GM10248 (cell line): ENCODE results near the gene SYNGR4.

Experiments
- CTCF ChIA-PET: fragments of 300-600 bp; sonication (Branson Sonifier 250); formaldehyde crosslinking; extraction: SDS; loops from one replicate; lab custom pipeline; 2021; ENCODE audit warnings: antibody characterized with exemption; lab: Yijun Ruan, JAX
- POLR2A ChIA-PET: fragments of 350-650 bp; sonication (Branson Sonifier 250); formaldehyde crosslinking; extraction: SDS; loops from one replicate; lab custom pipeline; 2020; ENCODE audit warnings: antibody characterized with exemption; lab: Yijun Ruan, JAX
- DNase-seq: peaks from one replicate; pipeline ENCODE4 v3.0.0; 2012; ENCODE audit errors: extremely low spot score
- TF ChIP-seq, protein P1 (sequence below): IDR thresholded peaks from 2 replicates; pipeline ENCODE4 v1.5.1; 2012; ENCODE audit warnings: mild to moderate bottlenecking, low read depth; ENCODE audit errors: extremely low read depth, missing control alignments, control extremely low read depth

The SYNGR4 gene

DNA sequence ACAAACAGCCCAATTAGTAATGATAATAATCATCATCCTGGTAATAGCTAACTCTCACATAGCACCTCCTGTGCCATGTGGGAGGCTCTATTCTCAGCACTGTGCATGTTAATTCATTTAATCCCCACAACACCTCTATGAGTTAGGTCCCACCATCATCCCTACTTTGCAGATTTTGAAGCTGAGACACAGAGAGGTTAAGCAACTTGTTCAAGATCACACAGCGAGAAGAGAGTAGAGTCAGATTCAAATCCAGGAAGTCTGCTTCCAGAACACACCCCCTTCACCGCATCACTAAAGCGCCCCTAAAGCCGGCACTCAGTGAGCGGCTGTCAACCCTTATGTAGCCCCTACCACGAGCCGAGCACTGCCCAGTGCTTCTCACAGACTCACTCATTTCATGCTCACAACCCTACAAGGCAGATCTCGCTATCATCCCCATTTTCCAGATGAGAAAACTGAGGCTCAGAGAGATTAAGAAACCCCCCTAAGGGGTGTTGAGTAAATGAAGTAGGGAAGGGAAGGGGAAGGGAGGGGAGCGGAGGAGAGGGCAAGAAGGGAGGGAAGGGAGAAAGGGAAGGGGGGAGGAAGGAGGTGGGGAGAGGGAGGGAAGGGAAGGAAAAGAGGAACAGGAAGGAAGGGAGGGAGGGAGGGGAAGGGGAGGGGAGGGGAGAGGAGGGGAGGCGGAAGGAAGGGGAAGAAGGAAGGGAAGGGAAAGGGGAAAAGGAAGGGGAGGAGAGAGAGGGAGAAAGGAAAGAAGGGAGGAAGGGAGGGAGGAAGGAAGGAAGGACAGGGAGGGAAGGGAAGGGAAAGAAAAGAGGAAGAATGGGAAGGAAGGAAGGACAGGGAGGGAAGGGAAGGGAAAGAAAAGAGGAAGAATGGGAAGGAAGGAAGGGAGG, 22.4 kb upstream of the SYNGR4 start:
- no peak for DNase-seq
- ChIA-PET CTCF (interaction anchor here (0.7 to 3.2 kb wide), 5 partner anchors 8 to 246 kb away, joined by 3 to 9 read pairs (median 4); no protein-coding TSS in a partner anchor), POLR2A (no interaction called here)
- TF ChIP-seq, protein P1, sequence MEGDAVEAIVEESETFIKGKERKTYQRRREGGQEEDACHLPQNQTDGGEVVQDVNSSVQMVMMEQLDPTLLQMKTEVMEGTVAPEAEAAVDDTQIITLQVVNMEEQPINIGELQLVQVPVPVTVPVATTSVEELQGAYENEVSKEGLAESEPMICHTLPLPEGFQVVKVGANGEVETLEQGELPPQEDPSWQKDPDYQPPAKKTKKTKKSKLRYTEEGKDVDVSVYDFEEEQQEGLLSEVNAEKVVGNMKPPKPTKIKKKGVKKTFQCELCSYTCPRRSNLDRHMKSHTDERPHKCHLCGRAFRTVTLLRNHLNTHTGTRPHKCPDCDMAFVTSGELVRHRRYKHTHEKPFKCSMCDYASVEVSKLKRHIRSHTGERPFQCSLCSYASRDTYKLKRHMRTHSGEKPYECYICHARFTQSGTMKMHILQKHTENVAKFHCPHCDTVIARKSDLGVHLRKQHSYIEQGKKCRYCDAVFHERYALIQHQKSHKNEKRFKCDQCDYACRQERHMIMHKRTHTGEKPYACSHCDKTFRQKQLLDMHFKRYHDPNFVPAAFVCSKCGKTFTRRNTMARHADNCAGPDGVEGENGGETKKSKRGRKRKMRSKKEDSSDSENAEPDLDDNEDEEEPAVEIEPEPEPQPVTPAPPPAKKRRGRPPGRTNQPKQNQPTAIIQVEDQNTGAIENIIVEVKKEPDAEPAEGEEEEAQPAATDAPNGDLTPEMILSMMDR = no peak

DNA sequence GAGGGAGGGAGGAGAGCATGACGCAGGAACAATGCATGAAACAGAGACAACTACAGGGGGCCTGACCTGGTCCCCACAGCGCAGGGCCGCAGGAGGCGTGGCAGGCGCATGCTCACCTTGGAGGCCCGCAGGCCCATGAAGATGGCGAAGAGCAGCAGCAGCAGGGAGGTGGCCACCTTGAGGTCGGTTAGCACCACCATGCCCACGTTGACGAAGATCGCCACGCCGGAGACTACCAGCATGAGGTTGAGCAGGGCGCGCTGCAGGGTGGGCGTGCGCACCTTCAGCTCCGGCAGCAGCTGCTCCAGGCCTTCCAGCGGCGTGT, 21.8 kb upstream of the SYNGR4 start:
- no peak for DNase-seq
- TF ChIP-seq, protein P1 = no peak
- POLR2A ChIA-PET = no interaction called here
- CTCF ChIA-PET = no interaction called here

DNA sequence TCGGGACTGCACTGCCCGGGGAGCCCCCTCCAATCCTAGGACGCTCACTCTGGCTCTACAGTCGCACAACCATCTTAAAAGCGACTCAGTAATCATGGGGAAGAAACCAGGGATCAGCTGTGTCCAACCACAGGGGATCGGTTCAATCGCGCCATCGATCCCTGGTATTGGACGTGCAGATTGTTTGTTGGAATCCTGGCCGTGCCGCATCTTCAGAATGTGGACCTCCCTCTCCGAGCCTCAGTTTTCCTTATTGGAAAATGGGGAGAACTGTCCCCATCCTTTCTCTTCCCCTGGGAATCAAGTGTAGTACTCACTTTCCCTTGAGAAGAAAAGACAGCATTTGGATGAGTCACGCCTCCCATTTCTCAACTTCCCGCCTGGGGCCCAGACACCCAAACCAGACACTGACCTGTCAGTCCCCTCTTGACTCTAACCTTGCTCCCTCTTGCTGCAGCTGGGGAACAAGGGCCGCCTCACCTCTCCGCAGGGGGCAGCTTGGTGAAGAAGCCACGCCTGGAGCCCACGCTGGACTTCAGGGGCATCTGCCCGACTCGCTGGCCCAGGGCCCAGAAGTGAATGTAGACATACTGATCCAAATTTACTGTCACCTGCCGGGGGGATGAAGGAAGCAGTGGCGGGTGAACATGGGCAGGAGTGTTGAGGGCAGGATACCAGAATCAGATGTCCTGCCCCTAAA, 21.2 kb upstream of the SYNGR4 start:
- no peak for DNase-seq
- TF ChIP-seq, protein P1 = no peak
- ChIA-PET CTCF (interaction anchor here (1.5 kb wide), 1 partner anchor 22 kb away, joined by 4 read pairs; no protein-coding TSS in a partner anchor), POLR2A (no interaction called here)

DNA sequence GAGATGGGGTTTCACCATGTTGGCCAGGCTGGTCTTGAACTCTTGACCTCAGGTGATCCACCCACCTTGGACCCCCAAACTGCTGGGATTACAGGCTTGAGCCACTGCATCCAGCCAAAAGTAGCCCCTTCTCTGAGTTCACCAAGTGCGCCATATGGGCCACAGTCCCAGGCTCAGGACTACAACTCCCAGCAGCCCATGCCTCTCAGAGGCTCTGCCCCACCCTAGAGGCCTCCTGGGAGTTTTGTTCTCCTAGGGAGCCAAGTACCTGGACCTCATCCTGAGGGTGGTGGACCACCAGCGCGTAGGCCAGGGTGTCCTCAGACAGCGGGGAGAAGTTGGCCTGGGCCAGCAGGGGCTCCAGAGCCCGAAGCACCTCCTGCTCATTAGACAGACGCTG, 19.3 kb upstream of the SYNGR4 start:
- no peak for DNase-seq
- CTCF ChIA-PET = interaction anchor here (1.1 to 1.5 kb wide), 2 partner anchors 14 to 24 kb away, joined by 3 to 4 read pairs; no protein-coding TSS in a partner anchor
- POLR2A ChIA-PET = no interaction called here
- TF ChIP-seq, protein P1 = no peak

DNA sequence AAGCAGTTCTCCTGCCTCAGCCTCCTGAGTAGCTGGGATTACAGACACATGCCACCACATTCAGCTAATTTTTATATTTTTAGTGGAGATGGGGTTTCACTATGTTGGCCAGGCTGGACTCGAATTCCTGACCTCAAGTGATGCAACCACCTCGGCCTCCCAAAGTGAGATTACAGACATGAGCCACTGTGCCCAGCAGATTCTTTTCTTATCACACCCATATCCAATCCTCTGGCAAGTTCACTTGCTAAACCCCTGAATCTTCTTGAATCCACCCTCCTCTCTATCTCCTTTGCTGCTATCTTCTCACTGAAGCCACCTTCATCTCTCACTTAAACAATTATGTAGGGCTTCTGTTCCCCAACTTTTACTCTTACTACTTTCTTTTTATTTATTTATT, 18.0 kb upstream of the SYNGR4 start:
- ChIA-PET POLR2A (no interaction called here), CTCF (interaction anchor here (0.9 to 1.9 kb wide), 5 partner anchors 8 to 13 kb away, joined by 3 to 8 read pairs (median 3); no protein-coding TSS in a partner anchor)
- TF ChIP-seq, protein P1 = no peak
- DNase-seq = no peak

DNA sequence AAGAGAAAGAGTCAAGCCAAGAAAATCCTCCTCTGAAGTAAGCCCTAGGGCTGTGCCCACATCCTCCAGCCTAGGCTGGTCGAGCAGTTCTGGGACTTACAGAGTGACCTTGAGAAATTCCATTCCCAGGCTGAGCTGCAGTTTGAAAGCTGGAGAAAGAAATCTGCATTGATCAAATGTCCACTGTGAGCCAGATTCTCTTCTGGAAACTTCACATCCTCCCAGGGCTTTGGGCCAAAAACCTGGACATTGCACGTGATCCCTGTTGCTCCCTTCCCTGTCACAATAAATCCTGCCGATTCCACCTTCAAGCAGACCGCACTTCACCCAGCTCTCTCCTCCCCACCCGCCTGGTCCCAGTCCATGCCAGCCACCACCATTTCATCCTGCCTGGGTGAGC, 16.1 kb upstream of the SYNGR4 start:
- TF ChIP-seq, protein P1 = no peak
- ChIA-PET POLR2A (no interaction called here), CTCF (interaction anchor here (0.9 kb wide), 1 partner anchor 39 kb away, joined by 3 read pairs; no protein-coding TSS in a partner anchor)
- DNase-seq = no peak
